Astrocyte (in vitro differentiated cells and primary cell): Measurements from ENCODE around the gene SDK1. TPM values are rescaled to one million over a fixed set of nuclear protein-coding genes. Genes with fewer than 3 reads are reported as not detected.

Experiments used
- DNase-seq: peaks from one replicate; pipeline ENCODE4 v3.0.0-alpha.2; 2010; ENCODE audit warnings: low read depth
- FAIRE-seq: peaks from 2 replicates; lab custom pipeline; 2011; peaks lifted over from hg19 to GRCh38; lab: Jason Lieb, UNC
- H2AFZ ChIP-seq: 2 replicates; pipeline ENCODE4 v1.6.0; 2012; ENCODE audit warnings: low read depth, low read length, inconsistent platforms
- H3K27ac ChIP-seq: 2 replicates; pipeline ENCODE4 v1.5.1; 2011; ENCODE audit warnings: low read depth, low read length, inconsistent platforms
- H3K27me3 ChIP-seq: 2 replicates; pipeline ENCODE4 v1.6.0; 2011; ENCODE audit warnings: low read length, inconsistent platforms; ENCODE audit not compliant: insufficient read depth
- H3K36me3 ChIP-seq: 2 replicates; pipeline ENCODE4 v1.5.1; 2011; ENCODE audit warnings: low read length, inconsistent platforms; ENCODE audit not compliant: insufficient read depth
- H3K4me1 ChIP-seq: 2 replicates; pipeline ENCODE4 v1.5.1; 2011; ENCODE audit warnings: low read length, inconsistent platforms; ENCODE audit not compliant: insufficient read depth
- H3K4me2 ChIP-seq: 2 replicates; pipeline ENCODE4 v1.6.0; 2012; ENCODE audit warnings: low read length, inconsistent platforms
- H3K4me3 ChIP-seq: 2 replicates; pipeline ENCODE4 v1.5.1; 2011; ENCODE audit warnings: low read depth, mild to moderate bottlenecking, low read length, inconsistent platforms; ENCODE audit not compliant: insufficient read depth
- H3K79me2 ChIP-seq: 2 replicates; pipeline ENCODE4 v1.6.0; 2012; ENCODE audit warnings: mild to moderate bottlenecking, low read length, inconsistent platforms; ENCODE audit not compliant: insufficient read depth
- H3K9ac ChIP-seq: 2 replicates; pipeline ENCODE4 v1.6.0; 2012; ENCODE audit warnings: mild to moderate bottlenecking, low read length, inconsistent platforms
- H3K9me3 ChIP-seq: 2 replicates; pipeline ENCODE4 v1.5.1; 2012; ENCODE audit warnings: low read depth, mild to moderate bottlenecking, low read length, inconsistent platforms; ENCODE audit not compliant: insufficient read depth
- H4K20me1 ChIP-seq: 2 replicates; pipeline ENCODE4 v1.6.0; 2012; ENCODE audit warnings: low read length, inconsistent platforms; ENCODE audit not compliant: insufficient read depth
- H3K27ac Mint-ChIP-seq: one replicate; pipeline ENCODE4 v1.8.0; 2021; ENCODE audit warnings: mild to moderate bottlenecking, mixed read lengths; ENCODE audit not compliant: unreplicated experiment
- H3K27me3 Mint-ChIP-seq: one replicate; pipeline ENCODE4 v1.8.0; 2021; ENCODE audit warnings: low read depth, mixed read lengths; ENCODE audit not compliant: unreplicated experiment
- H3K36me3 Mint-ChIP-seq: one replicate; pipeline ENCODE4 v1.8.0; 2021; ENCODE audit warnings: low read depth, mixed read lengths; ENCODE audit not compliant: unreplicated experiment
- H3K4me1 Mint-ChIP-seq: one replicate; pipeline ENCODE4 v1.8.0; 2021; ENCODE audit warnings: low read depth, mixed read lengths; ENCODE audit not compliant: unreplicated experiment
- H3K4me3 Mint-ChIP-seq: one replicate; pipeline ENCODE4 v1.8.0; 2021; ENCODE audit warnings: mild to moderate bottlenecking, moderate library complexity, mixed read lengths; ENCODE audit not compliant: unreplicated experiment
- H3K9me3 Mint-ChIP-seq: one replicate; pipeline ENCODE4 v1.8.0; 2021; ENCODE audit warnings: mild to moderate bottlenecking, mixed read lengths; ENCODE audit not compliant: unreplicated experiment
- CTCF ChIP-seq: IDR thresholded peaks from 2 replicates; pipeline ENCODE4 v1.5.1; 2011; ENCODE audit warnings: low read depth, mild to moderate bottlenecking, inconsistent platforms, low read length, moderate library complexity; ENCODE audit not compliant: insufficient read depth
- EZH2 ChIP-seq: IDR thresholded peaks from 2 replicates; pipeline ENCODE4 v1.6.1; 2012; ENCODE audit warnings: mild to moderate bottlenecking, low read length, inconsistent platforms; ENCODE audit not compliant: insufficient read depth
- total RNA-seq: library from RNA; stranded (reverse); gene quantifications from 2 replicates; pipeline ENCODE4 v1.2.1, GENCODE V29; 2021

SDK1 gene
- total RNA-seq, 1 donor from 2014 or later = 4.2 TPM

DNA sequence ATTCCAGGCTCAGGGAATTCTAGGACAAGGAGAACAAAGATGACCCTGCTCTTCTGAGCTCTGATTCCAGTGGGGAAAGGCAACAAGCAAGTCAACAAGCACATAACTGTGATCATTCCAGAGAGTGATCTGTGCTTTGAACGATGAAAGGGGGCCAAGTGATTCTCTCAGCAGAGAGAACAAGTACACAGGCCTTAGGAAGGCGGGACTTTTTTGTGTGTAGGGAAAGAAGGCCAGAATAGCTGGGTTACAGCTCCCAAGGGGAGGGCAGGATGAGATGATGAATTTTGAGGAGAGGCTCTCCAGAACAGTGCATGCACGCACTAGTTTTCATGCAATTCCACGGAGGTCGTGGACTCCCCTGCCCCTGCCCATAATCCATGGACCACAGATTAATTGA is 565.2 kb downstream of the SDK1 start:
- no peak overlapping the region for H3K4me3 ChIP-seq
- H3K27ac Mint-ChIP-seq = no peak overlapping the region
- no peaks in the 10 kb centered on the region for H4K20me1 ChIP-seq
- no peaks in the 10 kb centered on the region for H3K4me1 ChIP-seq
- H3K79me2 ChIP-seq = no peaks in the 10 kb centered on the region
- peaks cover 8% of the 10 kb centered on the region for H3K4me1 Mint-ChIP-seq
- no peaks in the 10 kb centered on the region for H3K27me3 ChIP-seq
- H3K9me3 ChIP-seq = peaks cover 2% of the 10 kb centered on the region
- H3K4me2 ChIP-seq = no peak overlapping the region
- no peak overlapping the region for H3K27ac ChIP-seq
- peaks cover 2% of the 10 kb centered on the region for H3K36me3 Mint-ChIP-seq
- no peak overlapping the region for H3K9ac ChIP-seq
- DNase-seq = no peak
- H3K4me3 Mint-ChIP-seq = no peak overlapping the region
- no peaks in the 10 kb centered on the region for H3K27me3 Mint-ChIP-seq
- H2AFZ ChIP-seq = no peak overlapping the region
- TF ChIP-seq CTCF = no peak
- no peak for TF ChIP-seq EZH2
- peaks cover 22% of the 10 kb centered on the region for H3K9me3 Mint-ChIP-seq
- no peaks in the 10 kb centered on the region for H3K36me3 ChIP-seq
- FAIRE-seq = no peak

- peaks cover 2% of the 10 kb centered on the region for H3K36me3 Mint-ChIP-seq
- no peak overlapping the region for H3K27ac ChIP-seq
- no peak overlapping the region for H3K9ac ChIP-seq
- H3K79me2 ChIP-seq = no peaks in the 10 kb centered on the region
- DNase-seq (no peak), FAIRE-seq (no peak)
- no peaks in the 10 kb centered on the region for H4K20me1 ChIP-seq
- H3K27me3 ChIP-seq = no peaks in the 10 kb centered on the region
- peaks cover 22% of the 10 kb centered on the region for H3K9me3 Mint-ChIP-seq
- no peaks in the 10 kb centered on the region for H3K4me1 Mint-ChIP-seq
- H3K9me3 ChIP-seq = peaks cover 2% of the 10 kb centered on the region
- TF ChIP-seq CTCF (no peak), EZH2 (no peak)
- H3K36me3 ChIP-seq = no peaks in the 10 kb centered on the region
- no peak overlapping the region for H3K4me3 ChIP-seq
- no peak overlapping the region for H3K4me2 ChIP-seq
- no peaks in the 10 kb centered on the region for H3K27me3 Mint-ChIP-seq
- H3K27ac Mint-ChIP-seq = no peak overlapping the region
- no peak overlapping the region for H3K4me3 Mint-ChIP-seq
- no peak overlapping the region for H2AFZ ChIP-seq
- no peaks in the 10 kb centered on the region for H3K4me1 ChIP-seq
These were observed 566.8 kb downstream of the SDK1 start for GRCh38 chr7:3867863-3868262.

DNA sequence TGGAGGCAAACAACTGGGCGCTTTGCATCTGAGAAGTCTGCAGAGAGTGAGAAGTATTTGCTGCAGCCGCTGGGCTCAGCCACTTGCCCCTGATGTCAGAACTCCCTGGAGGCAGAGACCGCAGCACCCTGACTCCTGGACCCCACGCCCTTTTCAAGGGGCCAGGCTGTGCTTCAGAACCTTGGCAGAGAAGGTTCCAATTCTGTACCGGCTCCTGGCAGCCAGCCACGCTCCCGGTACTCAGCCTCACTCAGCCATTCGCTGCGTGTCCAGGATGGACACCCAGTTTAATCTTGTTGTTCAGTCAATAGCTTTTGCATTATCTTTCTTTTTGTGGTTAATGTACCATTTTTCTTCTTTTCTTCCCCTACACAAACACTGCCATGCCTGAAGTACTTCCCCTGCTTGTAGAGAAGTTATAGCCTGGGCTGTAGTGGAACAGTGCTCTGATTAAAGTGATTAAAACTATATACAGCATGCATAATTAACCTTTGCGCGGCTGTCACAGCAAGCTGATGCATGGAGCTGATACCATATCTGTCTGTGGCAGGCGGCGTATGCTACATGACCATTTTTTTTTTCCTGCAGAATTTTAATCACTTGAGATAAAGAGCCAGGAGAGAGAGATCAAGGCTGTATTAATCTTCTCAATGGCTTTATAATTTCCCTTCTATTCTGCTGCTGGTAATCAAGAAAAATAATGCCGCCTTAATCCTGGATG is 578.5 kb downstream of the SDK1 start:
- DNase-seq = no peak
- Mint-ChIP-seq H3K27ac (no peak overlapping the region), H3K9me3 (no peaks in the 10 kb centered on the region), H3K4me1 (no peaks in the 10 kb centered on the region), H3K27me3 (peaks cover 2% of the 10 kb centered on the region), H3K36me3 (no peaks in the 10 kb centered on the region), H3K4me3 (no peak overlapping the region)
- Histone ChIP-seq H3K4me3 (no peak overlapping the region), H3K27ac (no peak overlapping the region), H3K79me2 (no peaks in the 10 kb centered on the region), H3K4me2 (no peak overlapping the region), H3K9me3 (no peaks in the 10 kb centered on the region), H3K9ac (no peak overlapping the region), H3K27me3 (no peaks in the 10 kb centered on the region), H3K36me3 (no peaks in the 10 kb centered on the region), H4K20me1 (no peaks in the 10 kb centered on the region), H3K4me1 (no peaks in the 10 kb centered on the region), H2AFZ (no peak overlapping the region)
- FAIRE-seq = no peak
- TF ChIP-seq EZH2 (no peak), CTCF (no peak)
